Measurements from ENCODE around the gene GTF3C1. TPM values are rescaled to one million over a fixed set of nuclear protein-coding genes. Genes with fewer than 3 reads are reported as not detected.

Gene GTF3C1
- total and polyA plus RNA-seq, 2 donors (not counting 1 experiment from before 2014, with no cell fraction given), result 31.2 to 49.6 TPM

DNA sequence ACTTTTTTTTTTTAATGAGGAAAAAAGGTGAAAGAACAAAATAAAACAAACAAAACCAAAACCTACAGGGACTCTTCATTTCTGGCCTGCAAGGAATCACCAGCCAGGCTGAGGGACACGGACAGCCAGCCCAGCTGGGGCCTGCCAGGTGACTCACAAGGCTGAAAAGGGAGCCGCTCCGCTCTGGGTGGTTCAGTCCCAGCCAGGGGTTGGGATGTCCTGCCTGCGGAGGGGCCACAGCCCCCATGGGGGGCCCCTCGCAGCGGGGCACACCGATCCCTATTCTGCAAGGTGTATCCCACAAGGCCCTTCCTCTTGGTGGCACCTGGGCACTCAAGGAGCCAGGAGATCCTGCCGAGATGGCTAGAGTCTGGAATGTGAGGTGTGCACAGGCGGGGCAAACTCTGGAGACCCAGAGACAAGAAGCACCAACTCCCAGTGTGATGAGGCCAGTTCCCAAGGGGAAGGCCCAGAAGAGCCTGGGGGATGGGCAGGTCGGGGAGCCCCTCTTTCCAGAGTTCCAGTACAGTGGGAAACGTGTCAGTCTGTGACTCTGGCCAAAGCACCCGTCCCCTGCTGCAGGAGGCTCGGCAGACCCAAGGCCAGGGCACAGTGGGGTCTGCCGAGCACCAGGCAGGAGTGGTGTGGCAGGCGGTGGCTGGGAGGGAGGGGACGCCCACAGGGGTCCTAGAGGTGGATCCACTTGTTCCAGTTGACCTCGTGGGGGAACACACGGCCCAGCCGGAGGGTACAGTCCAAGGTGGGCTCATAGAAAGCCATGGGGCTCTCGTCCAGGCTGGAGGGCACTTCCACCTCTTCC lies 88.8 kb downstream of the GTF3C1 start:
- no peaks in the 10 kb centered on the region for H3K27me3 Mint-ChIP-seq
- no peak overlapping the region for H3K4me3 Mint-ChIP-seq
- Histone ChIP-seq H3K27ac (ENCODE audit: low read length in 2 of 2) (no peak overlapping the region), H3K4me3 (ENCODE audit: control extremely low read depth in 1 of 5, extremely low read depth in 1 of 5, insufficient read depth in 1 of 5, low read depth in 2 of 5, low read length in 4 of 5) (no peak overlapping the region), H4K20me1 (ENCODE audit: control insufficient read depth, insufficient read depth, low read length, poor library complexity, severe bottlenecking) (no peaks in the 10 kb centered on the region), H3K27me3 (replicated peaks in 1 of 4; ENCODE audit: control extremely low read depth in 1 of 4, control insufficient read depth in 3 of 4, insufficient read depth in 4 of 4, low read length in 3 of 4) (no peaks in the 10 kb centered on the region), H3K9me3 (ENCODE audit: control extremely low read depth in 1 of 3, control insufficient read depth in 2 of 3, insufficient read depth in 1 of 3, low read length in 2 of 3) (no peaks in the 10 kb centered on the region), H3K36me3 (replicated peaks in 1 of 2; ENCODE audit: control extremely low read depth in 1 of 2, control insufficient read depth in 1 of 2, extremely low read depth in 1 of 2, insufficient read depth in 2 of 2, low read length in 1 of 2) (peaks cover 0 to 41% of the 10 kb centered on the region in 2 experiments), H3K4me2 (replicated peaks; ENCODE audit: low read depth, low read length, poor library complexity, severe bottlenecking) (no peak overlapping the region), H3K4me1 (ENCODE audit: control insufficient read depth in 2 of 2, insufficient read depth in 2 of 2, low read length in 2 of 2) (peaks cover 9 to 14% of the 10 kb centered on the region in 2 donors), H3K79me2 (ENCODE audit: control insufficient read depth, insufficient read depth, low read length) (peaks cover 6% of the 10 kb centered on the region), H3K9ac (ENCODE audit: low read length) (no peak overlapping the region), H2AFZ (ENCODE audit: insufficient read depth, low read depth, low read length, poor library complexity, severe bottlenecking) (no peak overlapping the region)
- ATAC-seq (ENCODE audit: low read depth), result no peak
- H3K9me3 Mint-ChIP-seq (ENCODE audit: insufficient read depth), result no peaks in the 10 kb centered on the region
- ChIA-PET CTCF (interaction anchor here (0.9 kb wide), 1 partner anchor 309 kb away, joined by 3 read pairs; no protein-coding TSS in a partner anchor), POLR2A (no interaction called here)
- H3K27ac Mint-ChIP-seq, result no peak overlapping the region
- WGBS (ENCODE audit: insufficient coverage), result 91% methylated on average over 18 of the region's 20 CpGs
- peaks cover 13% of the 10 kb centered on the region for H3K4me1 Mint-ChIP-seq
- DNase-seq, result no peak
- intact Hi-C loops (cut with micrococcal nuclease), result no loop called here
- TF ChIP-seq EZH2 (IDR thresholded peaks at IDR 0.05; ENCODE audit: borderline replicate concordance, insufficient read depth, low read depth, low read length, poor library complexity, severe bottlenecking), result no peak
- TF ChIP-seq, protein P1, sequence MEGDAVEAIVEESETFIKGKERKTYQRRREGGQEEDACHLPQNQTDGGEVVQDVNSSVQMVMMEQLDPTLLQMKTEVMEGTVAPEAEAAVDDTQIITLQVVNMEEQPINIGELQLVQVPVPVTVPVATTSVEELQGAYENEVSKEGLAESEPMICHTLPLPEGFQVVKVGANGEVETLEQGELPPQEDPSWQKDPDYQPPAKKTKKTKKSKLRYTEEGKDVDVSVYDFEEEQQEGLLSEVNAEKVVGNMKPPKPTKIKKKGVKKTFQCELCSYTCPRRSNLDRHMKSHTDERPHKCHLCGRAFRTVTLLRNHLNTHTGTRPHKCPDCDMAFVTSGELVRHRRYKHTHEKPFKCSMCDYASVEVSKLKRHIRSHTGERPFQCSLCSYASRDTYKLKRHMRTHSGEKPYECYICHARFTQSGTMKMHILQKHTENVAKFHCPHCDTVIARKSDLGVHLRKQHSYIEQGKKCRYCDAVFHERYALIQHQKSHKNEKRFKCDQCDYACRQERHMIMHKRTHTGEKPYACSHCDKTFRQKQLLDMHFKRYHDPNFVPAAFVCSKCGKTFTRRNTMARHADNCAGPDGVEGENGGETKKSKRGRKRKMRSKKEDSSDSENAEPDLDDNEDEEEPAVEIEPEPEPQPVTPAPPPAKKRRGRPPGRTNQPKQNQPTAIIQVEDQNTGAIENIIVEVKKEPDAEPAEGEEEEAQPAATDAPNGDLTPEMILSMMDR (IDR thresholded peaks at IDR 0.05), result no peak

GRCh38 chr16:27460213-27460612 lies 89.5 kb downstream of the GTF3C1 start:
- TF ChIP-seq EZH2 (IDR thresholded peaks at IDR 0.05; ENCODE audit: borderline replicate concordance, insufficient read depth, low read depth, low read length, poor library complexity, severe bottlenecking), result no peak
- TF ChIP-seq, protein P1 (IDR thresholded peaks at IDR 0.05), result no peak
- H3K4me2 ChIP-seq (replicated peaks; ENCODE audit: low read depth, low read length, poor library complexity, severe bottlenecking), result no peak overlapping the region
- 93% methylated on average over 4 of the region's 4 CpGs for WGBS (ENCODE audit: insufficient coverage)
- H3K4me3 ChIP-seq (ENCODE audit: control extremely low read depth in 1 of 5, extremely low read depth in 1 of 5, insufficient read depth in 1 of 5, low read depth in 2 of 5, low read length in 4 of 5), result no peak overlapping the region
- intact Hi-C loops (cut with micrococcal nuclease), result no loop called here
- no peaks in the 10 kb centered on the region for H3K9me3 ChIP-seq (ENCODE audit: control extremely low read depth in 1 of 3, control insufficient read depth in 2 of 3, insufficient read depth in 1 of 3, low read length in 2 of 3)
- no peak for ATAC-seq (ENCODE audit: low read depth)
- no peaks in the 10 kb centered on the region for H4K20me1 ChIP-seq (ENCODE audit: control insufficient read depth, insufficient read depth, low read length, poor library complexity, severe bottlenecking)
- H3K36me3 ChIP-seq (replicated peaks in 1 of 2; ENCODE audit: control extremely low read depth in 1 of 2, control insufficient read depth in 1 of 2, extremely low read depth in 1 of 2, insufficient read depth in 2 of 2, low read length in 1 of 2), result peaks cover 0 to 39% of the 10 kb centered on the region in 2 experiments
- ChIA-PET CTCF (interaction anchor here (0.9 to 2.9 kb wide), 3 partner anchors 225 to 308 kb away, joined by 3 to 10 read pairs (median 8); no protein-coding TSS in a partner anchor), POLR2A (no interaction called here)
- Mint-ChIP-seq H3K27me3 (no peaks in the 10 kb centered on the region), H3K4me1 (peaks cover 20% of the 10 kb centered on the region), H3K27ac (no peak overlapping the region), H3K4me3 (no peak overlapping the region), H3K9me3 (ENCODE audit: insufficient read depth) (no peaks in the 10 kb centered on the region)
- H3K27me3 ChIP-seq (replicated peaks in 1 of 4; ENCODE audit: control extremely low read depth in 1 of 4, control insufficient read depth in 3 of 4, insufficient read depth in 4 of 4, low read length in 3 of 4), result no peaks in the 10 kb centered on the region
- no peak for DNase-seq
- peaks cover 16 to 20% of the 10 kb centered on the region in 2 donors for H3K4me1 ChIP-seq (ENCODE audit: control insufficient read depth in 2 of 2, insufficient read depth in 2 of 2, low read length in 2 of 2)
- H3K79me2 ChIP-seq (ENCODE audit: control insufficient read depth, insufficient read depth, low read length), result peaks cover 6% of the 10 kb centered on the region
- H3K27ac ChIP-seq (ENCODE audit: low read length in 2 of 2), result no peak overlapping the region
- no peak overlapping the region for H3K9ac ChIP-seq (ENCODE audit: low read length)
- no peak overlapping the region for H2AFZ ChIP-seq (ENCODE audit: insufficient read depth, low read depth, low read length, poor library complexity, severe bottlenecking)
